HEK293T (cell line): ENCODE results near the gene HSPE1.

Experiments used
- CTBP1 ChIP-seq: fragments of 450-650 bp; IDR thresholded peaks from 2 replicates; pipeline ENCODE4 v1.6.1; 2016; ENCODE audit warnings: borderline replicate concordance
- ELF4 ChIP-seq: fragments of 450-650 bp; IDR thresholded peaks from 2 replicates; pipeline ENCODE4 v1.6.1; 2017; ENCODE audit warnings: antibody characterized with exemption
- FOXA1 ChIP-seq: fragments of 450-650 bp; IDR thresholded peaks from 2 replicates; pipeline ENCODE4 v1.6.1; 2016; ENCODE audit warnings: mild to moderate bottlenecking
- FOXK2 ChIP-seq: fragments of 450-650 bp; IDR thresholded peaks from 2 replicates; pipeline ENCODE4 v1.6.1; 2016; ENCODE audit warnings: mild to moderate bottlenecking
- FOXM1 ChIP-seq: fragments of 450-650 bp; IDR thresholded peaks from 2 replicates; pipeline ENCODE4 v1.6.1; 2017; ENCODE audit warnings: mild to moderate bottlenecking, borderline replicate concordance
- LEF1 ChIP-seq: fragments of 450-650 bp; IDR thresholded peaks from 2 replicates; pipeline ENCODE4 v1.6.1; 2017; ENCODE audit warnings: mild to moderate bottlenecking, borderline replicate concordance
- NFRKB ChIP-seq: fragments of 450-650 bp; IDR thresholded peaks from 2 replicates; pipeline ENCODE4 v1.6.1; 2016; ENCODE audit warnings: mild to moderate bottlenecking, moderate library complexity
- SP1 ChIP-seq: fragments of 450-650 bp; IDR thresholded peaks from 2 replicates; pipeline ENCODE4 v1.6.1; 2017
- SUZ12 ChIP-seq: fragments of 450-650 bp; IDR thresholded peaks from 2 replicates; pipeline ENCODE4 v1.6.1; 2016; ENCODE audit warnings: mild to moderate bottlenecking
- TARDBP ChIP-seq: fragments of 450-650 bp; IDR thresholded peaks from 2 replicates; pipeline ENCODE4 v1.6.1; 2016
- TF ChIP-seq, protein P1 (sequence below): fragments of 450-650 bp; IDR thresholded peaks from 2 replicates; pipeline ENCODE4 v1.6.1; 2016

DNA sequence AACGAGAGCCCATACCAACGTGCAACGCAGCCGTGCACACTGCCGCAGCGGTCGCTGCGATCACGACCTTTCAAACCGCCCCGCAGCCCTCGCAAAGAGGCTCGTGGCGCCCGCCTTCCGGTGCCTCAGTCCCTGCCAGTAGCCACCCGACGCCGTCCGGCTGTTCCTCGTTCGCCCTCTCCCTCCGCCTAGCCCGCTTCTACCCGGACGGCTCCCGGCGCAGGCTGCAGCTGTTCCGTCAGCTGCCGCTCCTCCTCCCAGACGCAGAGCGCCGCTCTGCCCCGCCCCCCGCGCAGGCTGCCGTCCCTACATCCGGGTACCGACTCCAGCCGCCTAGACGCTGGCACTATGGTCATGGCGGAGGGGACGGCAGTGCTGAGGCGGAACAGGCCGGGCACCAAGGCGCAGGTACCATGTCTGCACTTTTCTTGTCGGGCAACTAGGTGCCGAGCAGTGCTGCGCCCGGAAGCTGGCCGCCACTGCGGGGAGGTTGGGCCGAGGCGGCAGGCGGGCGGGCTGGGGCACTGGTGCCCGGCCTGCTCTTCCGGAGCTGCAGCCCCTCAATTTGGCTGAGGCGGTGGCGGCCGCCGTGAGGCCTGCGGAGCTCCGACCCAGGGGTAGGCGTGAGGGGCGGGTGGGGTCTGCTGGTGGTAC, 15.7 kb downstream of the HSPE1 start, which contains the start of gene MOB4:
- TF ChIP-seq LEF1, result no peak
- no peak for TF ChIP-seq FOXM1
- TF ChIP-seq SP1, result no peak
- TF ChIP-seq, protein P1, sequence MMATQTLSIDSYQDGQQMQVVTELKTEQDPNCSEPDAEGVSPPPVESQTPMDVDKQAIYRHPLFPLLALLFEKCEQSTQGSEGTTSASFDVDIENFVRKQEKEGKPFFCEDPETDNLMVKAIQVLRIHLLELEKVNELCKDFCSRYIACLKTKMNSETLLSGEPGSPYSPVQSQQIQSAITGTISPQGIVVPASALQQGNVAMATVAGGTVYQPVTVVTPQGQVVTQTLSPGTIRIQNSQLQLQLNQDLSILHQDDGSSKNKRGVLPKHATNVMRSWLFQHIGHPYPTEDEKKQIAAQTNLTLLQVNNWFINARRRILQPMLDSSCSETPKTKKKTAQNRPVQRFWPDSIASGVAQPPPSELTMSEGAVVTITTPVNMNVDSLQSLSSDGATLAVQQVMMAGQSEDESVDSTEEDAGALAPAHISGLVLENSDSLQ, result peak; percentile 37
- peak; percentile 67; the same call in 1 of the 2 replicates for TF ChIP-seq ELF4
- peak; percentile 41; the same call in 1 of the 2 replicates for TF ChIP-seq CTBP1
- no peak for TF ChIP-seq TARDBP
- no peak for TF ChIP-seq NFRKB
- no peak for TF ChIP-seq SUZ12
- TF ChIP-seq FOXK2, result no peak
- TF ChIP-seq FOXA1, result no peak
